ENCODE data around the gene MINDY4.

GRCh38 chr7:30844916-30845315 lies 73.7 kb downstream of the MINDY4 start:
- no peak for TF ChIP-seq GATA3 (IDR thresholded peaks at IDR 0.05; ENCODE audit: low read depth, low read length)
- no peak for TF ChIP-seq GATA2 (IDR thresholded peaks at IDR 0.05; ENCODE audit: low read depth, low read length)

All from SH-SY5Y (cell line).